Stimulated activated CD4-positive, alpha-beta T cell treated with anti-CD3 and anti-CD28 coated beads, Interleukin-1b, Interleukin-23, amount 100 ng/mL, for 1 hour (primary cell): ENCODE results near the gene GJC1.

Experiments
- DNase-seq, 2 donors: peaks; one replicate each; pipeline ENCODE4 v3.0.0-alpha.2; 2020; ENCODE audit warnings: low read depth in 2 of 2

Gene GJC1

DNA sequence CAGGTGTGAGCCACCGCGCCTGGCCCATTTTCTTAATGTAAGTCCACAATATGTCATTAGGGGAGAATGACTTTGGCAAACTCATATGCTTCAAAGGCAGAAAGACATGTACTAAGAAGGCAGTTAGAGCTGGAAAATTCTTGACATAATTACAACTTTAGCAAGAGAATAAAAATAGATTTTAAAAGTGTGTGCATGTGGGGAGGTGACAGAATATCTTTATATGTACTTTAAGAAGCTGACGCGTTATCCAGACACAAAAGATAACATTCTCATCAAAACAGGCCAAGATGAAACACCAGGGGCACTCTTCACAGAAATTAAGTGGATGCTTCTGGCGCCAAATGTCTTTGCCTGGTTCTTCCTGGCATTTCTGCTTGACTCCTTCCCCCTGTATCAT is 28.2 kb downstream of the GJC1 start:
- no peak for DNase-seq

DNA sequence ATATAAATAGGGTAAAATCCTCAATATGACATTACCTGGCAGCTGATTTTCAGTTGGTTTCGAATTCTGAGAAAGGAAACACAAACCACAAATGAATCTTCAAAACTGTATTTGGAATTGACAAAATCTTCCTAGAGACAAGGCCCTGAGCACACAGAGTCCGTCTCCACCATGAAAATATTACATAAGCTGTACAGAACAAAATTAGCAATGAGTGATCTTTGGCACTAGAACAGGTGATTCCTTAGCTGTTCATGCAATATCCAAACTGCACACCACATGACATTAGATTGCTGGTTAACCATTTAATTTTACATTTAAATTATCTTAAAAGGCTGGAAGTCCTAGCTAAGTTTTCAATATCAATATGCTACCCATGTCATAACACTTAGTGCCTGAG is 31.7 kb downstream of the GJC1 start:
- no peak for DNase-seq

DNA sequence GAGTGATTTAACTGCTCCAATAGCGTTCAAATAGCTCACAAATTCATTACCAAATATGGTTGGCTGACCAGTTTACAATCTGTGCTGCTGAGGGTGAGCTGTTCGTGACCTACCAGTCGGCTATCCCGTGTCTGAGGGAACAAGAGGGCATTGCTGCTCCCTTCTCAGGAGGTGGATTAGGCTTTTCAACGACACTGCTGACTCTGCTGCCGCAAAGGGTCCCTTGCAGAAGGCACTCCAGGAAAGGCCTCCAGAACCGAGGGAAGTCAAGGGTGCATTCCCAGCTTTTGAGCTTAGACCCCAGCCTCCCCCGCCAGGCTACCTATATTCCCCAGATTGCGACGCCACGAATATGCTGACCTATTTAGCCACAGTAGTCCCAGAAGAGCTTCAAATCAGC is 32.3 kb downstream of the GJC1 start:
- no peak for DNase-seq

DNA sequence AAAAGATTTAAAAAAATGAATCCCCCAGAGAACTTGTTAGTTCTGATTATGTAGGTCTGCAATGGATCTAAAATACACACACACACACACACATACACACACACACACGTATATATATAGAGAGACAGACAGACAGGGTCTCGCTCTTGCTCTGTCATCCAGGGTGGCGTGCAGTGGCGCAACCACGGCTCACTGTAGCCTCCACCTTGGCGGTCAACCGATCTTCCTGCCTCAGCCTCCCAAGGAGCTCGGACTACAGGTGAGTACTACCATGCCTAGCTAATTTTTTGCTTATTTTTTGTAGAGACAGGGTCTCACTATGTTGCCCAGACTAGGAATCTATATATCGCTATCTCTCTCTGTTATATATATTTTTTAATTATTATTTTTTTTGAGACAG is 33.4 kb downstream of the GJC1 start:
- no peak for DNase-seq

DNA sequence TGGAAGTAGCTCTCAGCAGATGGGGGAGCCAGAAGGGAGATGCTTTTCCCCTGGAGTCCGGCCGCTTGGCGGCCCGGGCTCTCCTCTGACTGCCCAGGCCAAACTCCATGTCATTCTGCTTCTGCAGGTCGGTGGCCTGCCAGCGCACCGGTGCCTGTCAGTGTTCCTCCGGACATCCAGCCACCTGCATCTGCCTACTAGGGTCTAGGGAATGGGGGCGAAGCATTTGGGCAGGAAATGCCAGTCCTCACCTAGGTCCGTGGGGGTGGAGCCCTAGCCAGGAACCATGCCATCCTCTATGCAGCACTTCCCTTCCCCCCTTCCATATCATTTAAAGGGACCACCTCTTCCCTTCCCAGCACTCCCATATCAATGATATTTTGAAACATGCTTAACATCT is 34.2 kb downstream of the GJC1 start:
- no peak for DNase-seq

DNA sequence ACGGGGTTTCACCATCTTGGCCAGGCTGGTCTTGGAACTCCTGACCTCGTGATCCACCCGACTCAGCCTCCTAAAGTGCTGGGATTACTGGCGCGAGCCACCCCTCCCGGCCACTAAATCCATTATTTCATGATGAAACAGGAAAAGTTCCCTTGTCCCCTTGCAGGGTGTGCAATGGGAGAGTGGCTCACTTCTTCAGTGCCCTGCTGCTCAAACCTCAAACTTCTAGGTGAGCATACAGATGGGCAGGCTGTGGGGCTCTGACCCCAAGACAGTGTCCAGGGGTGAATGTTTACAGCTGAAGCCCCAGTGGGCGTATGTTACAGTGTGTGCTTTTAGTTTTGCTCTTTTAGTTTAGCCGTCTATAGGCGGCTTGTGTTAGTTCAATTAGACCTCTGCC is 34.7 kb downstream of the GJC1 start:
- DNase-seq: no peak

DNA sequence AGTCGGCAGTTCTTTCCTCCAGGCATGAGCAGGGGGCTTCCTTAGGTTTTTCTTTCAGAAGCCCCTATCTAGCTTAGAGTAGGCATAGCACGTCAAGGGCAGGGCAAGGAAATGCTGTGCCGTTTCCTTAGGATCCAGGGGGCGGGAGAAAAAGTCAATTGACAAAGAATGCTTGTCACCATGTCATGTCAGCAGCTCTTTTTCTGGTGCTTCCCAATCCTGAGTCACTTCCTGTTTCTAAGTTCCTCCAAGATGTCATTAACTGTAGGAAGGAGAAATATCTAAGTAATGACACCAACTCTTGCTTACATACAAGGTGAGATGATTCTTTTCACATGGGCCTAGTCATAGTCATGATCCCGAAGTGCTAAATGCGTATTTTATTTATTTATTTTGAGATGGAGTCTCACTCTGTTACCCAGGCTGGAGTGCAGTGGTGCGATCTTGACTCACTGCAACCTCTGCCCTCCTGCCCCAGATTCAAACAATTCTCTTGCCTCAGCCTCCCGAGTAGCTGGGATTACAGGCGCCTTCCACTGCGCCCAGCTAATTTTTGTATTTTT is 35.2 kb downstream of the GJC1 start:
- no peak for DNase-seq

DNA sequence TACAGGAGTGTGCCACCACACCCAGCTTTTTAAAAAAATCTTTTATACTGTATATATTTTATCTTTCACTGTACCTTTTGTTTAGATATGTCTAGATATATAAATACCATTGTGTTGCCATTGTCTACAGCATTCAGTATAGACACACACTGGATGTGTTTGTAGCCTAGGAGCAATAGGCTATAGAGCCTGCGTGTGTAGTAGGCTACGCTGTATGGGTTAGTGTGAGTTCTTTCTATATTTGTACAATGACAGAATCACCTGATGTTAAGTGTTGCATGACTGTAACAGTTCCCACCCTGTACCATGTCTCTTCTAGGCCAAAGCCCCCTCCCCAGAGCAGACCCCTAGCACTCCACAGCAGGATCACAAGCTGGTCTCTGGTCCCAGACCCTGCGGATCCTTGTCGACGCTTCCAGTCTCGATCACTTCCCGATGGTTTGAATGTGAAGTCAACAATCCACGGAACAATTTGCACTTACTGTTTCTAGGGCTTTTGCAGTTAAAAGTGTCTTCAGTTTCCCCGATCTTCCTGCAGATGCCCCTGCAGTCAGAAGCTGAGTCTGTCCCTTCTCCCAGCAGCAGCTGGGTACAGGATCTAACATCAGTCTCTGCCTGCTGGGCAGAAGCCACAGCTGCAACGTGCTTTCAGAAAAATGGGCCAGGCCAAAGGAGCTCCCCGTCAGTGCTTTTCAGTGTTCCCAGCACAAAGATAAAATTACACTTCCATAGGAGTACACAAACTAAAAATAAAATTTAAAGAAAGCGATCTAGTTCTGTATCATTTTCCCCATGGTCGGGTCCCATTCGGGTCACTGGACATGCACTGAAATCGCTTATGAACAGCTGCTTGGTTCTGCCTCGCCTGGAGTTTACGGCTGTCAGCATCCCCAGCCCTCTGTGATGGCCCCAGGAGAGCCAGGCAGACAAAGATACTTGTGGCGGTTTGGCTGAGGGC is 35.9 kb downstream of the GJC1 start:
- no peak for DNase-seq

DNA sequence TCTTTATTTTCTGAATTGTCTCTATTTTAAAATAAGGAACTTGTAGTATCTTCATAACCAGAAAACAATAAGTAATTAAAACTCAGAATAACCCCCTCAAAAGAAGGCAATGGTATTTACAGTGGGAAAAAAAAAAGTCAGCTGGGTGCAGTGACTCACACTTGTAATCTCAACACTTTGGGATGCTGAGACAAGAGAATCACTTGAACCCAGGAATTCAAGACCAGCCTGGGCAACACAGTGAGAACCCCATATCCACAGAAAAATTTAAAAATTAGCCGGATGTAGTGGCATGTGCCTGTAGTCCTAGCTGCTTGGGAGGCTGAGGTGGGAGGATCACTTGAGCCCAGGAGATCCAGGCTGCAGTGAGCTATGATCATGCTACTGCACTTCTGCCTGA is 37.8 kb downstream of the GJC1 start:
- no peak for DNase-seq

DNA sequence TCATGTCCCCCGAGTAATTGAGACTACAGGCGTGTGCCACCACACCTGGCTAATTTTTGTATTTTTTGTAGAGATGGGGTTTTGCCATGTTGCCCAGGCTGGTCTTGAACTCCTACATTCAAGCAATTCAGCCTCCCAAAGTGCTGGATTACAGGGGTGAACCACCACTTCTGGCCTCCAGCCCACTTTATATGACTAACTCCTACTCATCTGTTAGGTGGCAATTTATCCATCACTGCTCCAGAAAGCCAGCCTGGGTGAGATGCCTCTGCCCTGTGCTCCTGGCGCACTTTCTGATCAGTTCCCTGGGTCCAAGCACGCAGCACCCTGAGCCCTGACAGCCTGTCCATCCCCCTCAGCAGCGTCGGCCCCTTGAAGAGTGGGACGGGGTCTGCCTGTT is 41.9 kb downstream of the GJC1 start:
- no peak for DNase-seq

DNA sequence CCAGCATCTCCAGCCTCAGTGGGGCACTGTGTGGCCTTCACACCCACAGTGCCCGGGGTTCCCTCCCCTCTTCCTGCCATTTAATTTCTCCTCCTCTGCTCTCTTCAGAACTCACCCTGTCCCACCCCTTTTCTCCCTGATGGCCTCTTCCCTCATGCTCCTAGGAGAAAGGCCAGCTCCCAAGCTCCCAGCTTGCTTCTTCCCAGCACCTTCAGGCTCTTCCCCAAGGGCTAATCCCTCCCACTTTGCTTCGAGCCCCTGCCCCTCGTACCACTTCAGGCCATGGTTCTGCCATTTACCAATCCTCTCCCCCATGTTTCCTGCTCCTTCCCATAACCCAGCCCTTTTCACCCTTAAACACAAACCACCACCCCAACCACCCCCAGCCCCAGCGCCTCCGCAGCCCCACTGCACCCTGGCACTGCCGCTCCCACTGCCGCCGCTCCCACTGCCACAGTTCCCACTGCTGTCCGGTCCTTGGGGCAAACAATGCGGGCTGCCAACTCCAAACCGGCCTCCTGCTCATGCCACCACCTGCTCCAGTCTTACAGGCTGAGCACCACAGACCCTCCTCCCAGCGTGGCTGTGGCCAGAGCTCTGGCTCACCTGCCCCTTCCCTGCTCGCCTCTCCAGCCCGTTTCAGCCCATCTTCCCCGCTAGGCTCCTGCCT is 42.7 kb downstream of the GJC1 start:
- DNase-seq: no peak

DNA sequence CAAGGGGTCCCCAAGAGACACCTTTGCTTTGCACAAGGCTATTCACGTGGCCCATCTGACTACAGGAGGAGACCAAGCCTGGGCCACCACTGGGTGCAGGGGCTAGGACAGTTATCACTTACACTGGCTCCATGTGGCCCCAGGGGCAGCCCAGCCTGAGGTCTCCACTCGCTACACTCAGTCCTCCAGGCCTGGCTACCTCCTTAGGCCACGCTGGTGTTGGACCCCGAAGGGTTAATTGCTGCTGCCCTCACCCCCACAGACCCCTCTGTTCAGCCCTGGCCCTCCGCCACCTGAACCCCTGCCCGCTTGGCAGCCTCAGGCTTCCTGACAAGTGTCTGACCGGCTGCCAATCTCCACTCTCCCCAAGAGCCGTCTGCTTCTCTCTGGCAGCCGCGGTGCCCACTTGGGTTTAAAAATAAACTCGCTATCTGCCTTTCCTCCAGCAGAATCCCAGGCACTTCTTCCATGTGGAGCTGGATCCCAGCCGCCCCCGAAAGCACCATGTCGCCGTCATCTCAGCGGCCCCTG is 43.5 kb downstream of the GJC1 start:
- no peak for DNase-seq

DNA sequence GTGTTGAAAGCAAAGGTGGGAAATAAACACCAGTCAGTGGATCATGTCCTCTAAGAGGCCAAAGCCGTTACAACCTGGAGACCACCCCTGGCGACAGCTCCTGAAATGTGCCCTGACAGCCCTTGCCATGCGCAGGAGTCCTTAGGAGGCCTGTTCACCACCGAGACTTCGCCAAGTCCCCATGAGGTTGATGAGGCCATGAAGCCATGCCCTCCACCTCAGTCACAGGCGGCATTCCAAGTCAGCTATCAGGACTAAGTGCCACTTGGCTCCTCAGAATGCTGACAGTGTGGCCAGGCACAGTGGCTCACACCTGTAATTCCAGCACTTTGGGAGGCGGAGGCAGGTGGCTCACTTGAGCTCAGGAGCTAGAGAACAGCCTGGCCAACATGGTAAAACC is 44.2 kb downstream of the GJC1 start:
- no peak for DNase-seq

DNA sequence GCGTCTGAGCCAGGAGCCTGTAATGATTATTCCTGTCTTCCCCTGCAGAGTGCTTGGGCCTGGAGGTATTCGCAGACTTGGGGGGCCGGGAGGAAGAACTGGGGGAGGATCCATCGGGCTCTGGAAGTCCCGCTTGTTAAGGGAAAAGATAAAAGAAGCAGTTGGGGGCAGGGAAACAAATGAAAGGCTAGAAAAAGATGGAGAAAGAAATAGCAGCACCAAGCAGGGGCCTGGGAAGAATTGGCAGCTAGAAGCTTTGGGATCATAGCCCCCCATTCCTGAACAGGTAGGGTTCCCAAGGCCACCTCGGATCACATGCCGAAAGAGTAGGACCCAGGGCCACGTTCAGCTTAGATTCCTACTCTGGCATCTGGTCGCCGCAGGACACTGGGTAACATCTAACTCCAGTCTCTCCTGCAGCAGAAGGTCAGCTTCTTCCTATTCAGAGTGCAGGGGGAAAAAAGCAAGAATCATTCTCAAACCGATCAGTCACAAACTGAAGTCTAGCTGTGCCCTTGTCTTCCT is 47.7 kb downstream of the GJC1 start:
- no peak for DNase-seq

DNA sequence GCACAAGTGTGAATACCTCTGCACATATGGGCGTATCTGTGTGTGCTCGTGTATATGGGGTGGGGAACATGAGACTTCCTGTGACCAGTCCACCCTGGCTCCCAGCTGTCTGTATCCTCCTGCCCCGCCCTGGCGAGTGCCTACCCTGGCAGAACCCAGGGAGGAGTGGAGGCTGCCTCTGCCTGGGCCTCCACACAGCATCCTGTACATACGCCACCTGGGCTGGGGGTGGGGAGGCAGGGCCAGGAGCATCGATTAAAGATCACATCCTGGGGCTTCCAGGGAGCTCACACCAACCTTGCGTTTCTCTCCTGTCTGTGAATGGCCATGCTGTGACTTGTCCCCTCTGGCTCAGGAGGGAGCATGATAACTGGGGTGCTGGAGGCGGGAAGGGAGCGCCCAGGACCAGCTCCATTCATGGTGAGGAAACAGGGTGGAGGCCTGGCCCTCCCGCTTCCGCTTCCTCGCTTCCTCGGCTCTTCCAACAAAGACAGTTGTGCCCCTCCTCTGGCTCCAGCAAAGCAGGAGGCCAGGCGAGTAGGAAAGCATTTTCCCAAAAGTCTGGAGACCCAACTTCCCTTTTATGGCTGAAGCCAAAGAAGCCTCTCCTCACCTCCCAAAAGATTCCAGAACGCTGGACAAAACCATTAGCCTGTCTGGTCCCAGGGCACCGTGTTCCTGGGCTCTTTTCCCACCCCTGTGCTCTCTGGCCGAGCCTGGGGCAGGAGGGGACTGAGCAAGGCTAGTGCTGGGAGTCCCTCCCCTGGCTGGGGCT is 48.3 kb downstream of the GJC1 start:
- no peak for DNase-seq

DNA sequence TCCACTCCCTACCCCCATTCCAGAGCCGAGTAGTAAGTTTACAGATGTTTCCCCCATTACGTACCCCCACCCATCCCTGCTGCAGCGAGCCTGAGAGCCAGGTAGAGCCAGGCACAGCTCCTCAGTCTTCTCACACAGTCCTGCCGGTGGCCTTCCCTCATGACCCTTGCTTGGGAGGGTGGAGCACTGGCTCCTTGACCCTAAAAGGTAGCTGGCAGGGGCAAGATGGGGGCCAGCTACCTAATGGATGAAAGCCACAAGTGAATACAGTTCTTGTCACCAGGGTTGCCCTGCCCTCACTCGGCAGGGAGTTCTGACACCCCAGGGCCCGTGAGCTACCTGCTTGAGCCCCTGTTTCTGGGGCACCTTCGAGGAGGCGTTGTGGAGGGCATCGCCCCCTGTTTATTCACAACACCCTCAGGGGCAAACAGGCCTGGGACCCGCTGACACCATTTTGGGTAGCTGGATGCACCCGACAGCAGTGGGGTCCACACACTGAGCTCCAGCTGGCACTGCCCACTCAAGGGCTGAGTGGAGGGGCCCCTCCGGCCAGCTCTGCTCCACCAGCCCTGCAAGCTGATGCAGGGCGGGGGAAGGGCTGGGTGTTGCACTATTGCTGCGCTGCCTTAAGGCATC is 49.1 kb downstream of the GJC1 start:
- no peak for DNase-seq

DNA sequence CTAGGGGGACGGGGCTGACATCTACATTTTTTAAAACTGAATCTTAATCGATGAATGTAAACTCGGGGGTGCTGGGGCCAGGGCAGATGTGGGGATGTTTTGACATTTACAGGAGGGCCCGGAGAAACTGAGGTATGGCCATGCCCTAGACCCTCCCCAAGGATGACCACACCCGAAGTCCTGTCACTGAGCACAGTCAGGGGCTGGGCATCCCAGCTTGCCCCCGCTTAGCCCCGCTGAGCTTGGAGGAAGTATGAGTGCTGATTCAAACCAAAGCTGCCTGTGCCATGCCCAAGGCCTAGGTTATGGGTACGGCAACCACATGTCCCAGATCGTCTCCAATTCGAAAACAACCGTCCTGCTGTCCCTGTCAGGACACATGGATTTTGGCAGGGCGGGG is 49.9 kb downstream of the GJC1 start:
- no peak for DNase-seq

DNA sequence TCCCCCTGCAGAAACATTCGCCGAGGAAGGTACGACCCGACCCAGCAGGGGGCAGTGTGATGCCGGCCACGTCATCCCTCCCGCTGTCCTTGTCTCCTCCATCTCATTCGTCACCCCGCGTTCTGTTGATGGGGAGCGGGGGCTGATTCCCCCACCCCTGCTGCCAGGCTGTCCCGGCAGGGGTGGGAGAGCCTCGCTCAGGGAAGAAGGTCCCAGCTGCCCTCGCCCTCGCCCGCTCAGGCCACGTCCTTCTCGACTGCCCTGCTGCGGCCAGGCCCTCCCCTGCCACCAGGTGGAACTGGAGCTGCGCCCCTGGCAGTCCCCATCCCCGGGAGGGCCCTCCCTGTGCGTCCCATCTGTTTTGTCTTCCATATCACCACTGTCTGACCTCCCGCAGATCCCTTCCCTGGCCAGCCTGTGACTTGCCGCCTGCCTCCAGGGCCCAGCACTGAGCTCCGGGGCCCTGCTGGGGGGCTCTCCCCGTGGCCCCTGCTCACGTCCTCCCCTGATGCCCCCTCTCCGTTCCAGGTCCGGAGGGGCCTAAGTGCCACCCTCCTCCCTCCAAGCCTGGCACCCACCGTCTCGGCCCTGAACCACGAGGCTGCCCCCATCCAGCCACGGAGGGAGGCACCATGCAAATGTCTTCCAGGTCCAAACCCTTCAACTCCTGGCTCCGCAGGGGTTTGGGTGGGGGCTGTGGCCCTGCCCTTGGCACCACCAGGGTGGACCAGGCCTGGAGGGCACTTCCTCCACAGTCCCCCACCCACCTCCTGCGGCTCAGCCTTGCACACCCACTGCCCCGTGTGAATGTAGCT is 50.7 kb downstream of the GJC1 start:
- DNase-seq: peak; percentile 55 to 81

DNA sequence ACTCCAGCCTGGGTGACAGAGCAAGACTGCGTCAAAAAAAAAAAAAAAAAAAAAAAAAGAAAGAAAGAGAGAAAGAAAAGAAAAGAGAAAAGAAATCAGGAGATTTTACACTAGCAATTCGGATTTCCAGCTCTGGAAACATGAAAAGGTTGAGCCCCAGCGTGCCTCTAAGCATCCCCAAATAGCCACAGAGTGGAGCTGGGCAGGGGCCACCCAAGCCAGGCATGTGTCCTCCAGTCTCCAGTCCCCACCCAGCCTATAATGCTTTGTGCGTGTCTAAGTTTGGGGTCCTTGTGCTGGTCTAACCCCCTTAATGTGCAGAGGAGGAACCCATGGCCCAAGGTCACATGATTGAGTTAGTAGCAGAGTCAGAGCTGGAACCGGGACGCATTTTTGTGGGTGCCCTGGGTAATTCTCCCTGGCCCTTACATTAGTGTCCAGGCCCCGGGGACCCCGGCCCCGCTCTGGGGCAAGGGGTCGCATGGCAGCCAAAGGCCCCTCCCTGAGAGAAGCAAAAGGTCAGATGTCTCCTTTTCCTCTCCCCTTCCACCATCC is 51.4 kb downstream of the GJC1 start:
- DNase-seq: no peak
